A549 treated with GW870086 at 1 μM for 4 hours (cell line): ENCODE results near the gene EMP3. TPM values are rescaled to one million over a fixed set of nuclear protein-coding genes. Genes with fewer than 3 reads are reported as not detected.

Experiments used
- total RNA-seq: library from RNA; stranded (reverse); fragments of 200-300 nt; extraction: Qiagen RNA extraction; gene quantifications from 5 replicates; pipeline ENCODE4 v1.2.3, GENCODE V29; 2022; ENCODE audit warnings: low read depth

EMP3 gene, protein sequence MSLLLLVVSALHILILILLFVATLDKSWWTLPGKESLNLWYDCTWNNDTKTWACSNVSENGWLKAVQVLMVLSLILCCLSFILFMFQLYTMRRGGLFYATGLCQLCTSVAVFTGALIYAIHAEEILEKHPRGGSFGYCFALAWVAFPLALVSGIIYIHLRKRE
- total RNA-seq, result 424 to 489 TPM (median 444 TPM) in 5 replicates

GRCh38 chr19:48325265-48325910, at the start of gene EMP3:
EMP3 (plus strand) TSS chr19:48325552; CDS start chr19:48326845, 1,293 bp downstream.

GRCh38 chr19:48363810-48364597, 38.7 kb downstream of the EMP3 start, which contains the start of the genes SYNGR4 and TMEM143:
SYNGR4 (plus strand) TSS chr19:48364367; CDS start chr19:48365843, 1,476 bp downstream.
TMEM143 (minus strand) TSS chr19:48363940; CDS start chr19:48363920, 20 bp downstream.

Other genes starting within 250 kb of the EMP3 start
- gene PLA2G4C, start 214.7 kb upstream of the EMP3 start, total RNA-seq, result 7.9 to 17.2 TPM (median 10.4 TPM) in 5 replicates
- 56.5 to 65.6 TPM (median 62.2 TPM) in 5 replicates for gene LIG1, start 155.2 kb upstream of the EMP3 start, total RNA-seq
- 4.8 to 6.7 TPM (median 6.3 TPM) in 5 replicates for gene ZSWIM9, start 154.9 kb upstream of the EMP3 start, total RNA-seq
- gene CARD8, start 69.6 kb upstream of the EMP3 start, total RNA-seq, result 11.1 to 19.2 TPM (median 16.9 TPM) in 5 replicates
- 7.0 to 7.4 TPM (median 7.1 TPM) in 5 replicates for gene ZNF114, start 55.5 kb upstream of the EMP3 start, total RNA-seq
- gene TMEM143, start 38.4 kb downstream of the EMP3 start, total RNA-seq, result 3.0 to 5.6 TPM (median 4.7 TPM) in 5 replicates
- gene SYNGR4, start 38.8 kb downstream of the EMP3 start, total RNA-seq, result 3.2 to 6.0 TPM (median 4.1 TPM) in 5 replicates
- gene KDELR1, start 66.0 kb downstream of the EMP3 start, total RNA-seq, result 349 to 445 TPM (median 427 TPM) in 5 replicates
- gene GRIN2D, start 68.1 kb downstream of the EMP3 start, total RNA-seq, result 6.9 to 10.3 TPM (median 9.5 TPM) in 5 replicates
- gene GRWD1, start 120.4 kb downstream of the EMP3 start, total RNA-seq, result 94.7 to 125 TPM (median 108 TPM) in 5 replicates
- gene KCNJ14, start 130.0 kb downstream of the EMP3 start, total RNA-seq, result 0.97 to 2.1 TPM (median 1.3 TPM) in 5 replicates
- 51.9 to 62.0 TPM (median 60.1 TPM) in 5 replicates for gene CYTH2, start 143.8 kb downstream of the EMP3 start, total RNA-seq
- 3.0 to 6.3 TPM (median 5.3 TPM) in 5 replicates for gene LMTK3, start 186.3 kb downstream of the EMP3 start, total RNA-seq
- gene SULT2B1, start 226.6 kb downstream of the EMP3 start, total RNA-seq, result 12.4 to 18.3 TPM (median 16.6 TPM) in 5 replicates